Adrenal gland (tissue), 5 donors: ENCODE measurements around the gene MACROD2.

Experiments used
- POLR2A ChIP-seq, 2 donors: fragments of 450-650 bp; IDR thresholded peaks; one replicate each; pipeline ENCODE4 v1.6.1; 2017; ENCODE audit warnings: antibody characterized with exemption in 2 of 2, mild to moderate bottlenecking in 2 of 2, moderate library complexity in 1 of 2
- TF ChIP-seq, protein P1 (sequence below), 6 experiments: fragments of 450-650 bp in 4 of 6; fragments of 200-600 bp in 2 of 6; sonication (generic) in 1 of 6; IDR thresholded peaks; 1 replicate in 5 of 6; 2 replicates in 1 of 6; pipeline versions ENCODE4 v1.5.1 to v1.8.0; 2016 to 2021; ENCODE audit warnings: antibody characterized with exemption in 6 of 6, mild to moderate bottlenecking in 2 of 6, moderate library complexity in 1 of 6
- donor health status: DM: no; HTN: no; CAD: no.

DNA sequence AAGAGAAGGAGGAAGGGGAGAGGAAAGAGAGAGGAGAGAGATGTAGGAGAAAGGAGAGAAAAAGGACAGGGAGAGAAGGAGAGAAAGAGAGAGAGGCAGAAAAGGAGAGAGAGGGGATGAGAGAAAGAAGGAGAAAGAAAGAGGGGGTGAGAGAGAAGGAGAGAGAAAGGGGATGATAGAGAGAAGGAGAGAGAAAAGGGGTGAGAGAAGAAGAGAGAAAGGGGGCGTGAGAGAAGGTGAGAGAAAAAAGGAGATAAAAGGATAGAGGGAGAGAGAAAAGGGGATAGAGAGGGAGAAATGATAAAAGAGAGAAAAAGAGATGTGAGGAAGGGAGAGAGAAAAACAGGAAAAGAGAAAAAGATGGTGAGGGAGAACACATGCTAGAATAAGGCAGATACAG is 1644.5 kb downstream of the MACROD2 start:
- no peak for TF ChIP-seq POLR2A (IDR thresholded peaks at IDR 0.05)
- TF ChIP-seq, protein P1, sequence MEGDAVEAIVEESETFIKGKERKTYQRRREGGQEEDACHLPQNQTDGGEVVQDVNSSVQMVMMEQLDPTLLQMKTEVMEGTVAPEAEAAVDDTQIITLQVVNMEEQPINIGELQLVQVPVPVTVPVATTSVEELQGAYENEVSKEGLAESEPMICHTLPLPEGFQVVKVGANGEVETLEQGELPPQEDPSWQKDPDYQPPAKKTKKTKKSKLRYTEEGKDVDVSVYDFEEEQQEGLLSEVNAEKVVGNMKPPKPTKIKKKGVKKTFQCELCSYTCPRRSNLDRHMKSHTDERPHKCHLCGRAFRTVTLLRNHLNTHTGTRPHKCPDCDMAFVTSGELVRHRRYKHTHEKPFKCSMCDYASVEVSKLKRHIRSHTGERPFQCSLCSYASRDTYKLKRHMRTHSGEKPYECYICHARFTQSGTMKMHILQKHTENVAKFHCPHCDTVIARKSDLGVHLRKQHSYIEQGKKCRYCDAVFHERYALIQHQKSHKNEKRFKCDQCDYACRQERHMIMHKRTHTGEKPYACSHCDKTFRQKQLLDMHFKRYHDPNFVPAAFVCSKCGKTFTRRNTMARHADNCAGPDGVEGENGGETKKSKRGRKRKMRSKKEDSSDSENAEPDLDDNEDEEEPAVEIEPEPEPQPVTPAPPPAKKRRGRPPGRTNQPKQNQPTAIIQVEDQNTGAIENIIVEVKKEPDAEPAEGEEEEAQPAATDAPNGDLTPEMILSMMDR (IDR thresholded peaks at IDR 0.05) = no peak
